C4-2B (cell line): Measurements from ENCODE around the gene ATF3.

Source experiments
- H3K27ac ChIP-seq: fragments of 450-650 bp; 2 replicates; pipeline ENCODE4 v1.5.1; 2017
- ZFX ChIP-seq: fragments of 450-650 bp; IDR thresholded peaks from 2 replicates; pipeline ENCODE4 v1.6.1; 2017
- TF ChIP-seq, protein P1 (sequence below): fragments of 450-650 bp; conservative IDR thresholded peaks from 2 replicates; pipeline ENCODE4 v1.5.1; 2017; ENCODE audit warnings: mild to moderate bottlenecking

ATF3 gene

GRCh38 chr1:212605441-212606394, 2.8 kb upstream of the ATF3 start:
- H3K27ac ChIP-seq, result peak overlapping the region; percentile 76; the same call in 1 of the 2 replicates

GRCh38 chr1:212606395-212607205, 2.0 kb upstream of the ATF3 start:
- TF ChIP-seq, protein P1, sequence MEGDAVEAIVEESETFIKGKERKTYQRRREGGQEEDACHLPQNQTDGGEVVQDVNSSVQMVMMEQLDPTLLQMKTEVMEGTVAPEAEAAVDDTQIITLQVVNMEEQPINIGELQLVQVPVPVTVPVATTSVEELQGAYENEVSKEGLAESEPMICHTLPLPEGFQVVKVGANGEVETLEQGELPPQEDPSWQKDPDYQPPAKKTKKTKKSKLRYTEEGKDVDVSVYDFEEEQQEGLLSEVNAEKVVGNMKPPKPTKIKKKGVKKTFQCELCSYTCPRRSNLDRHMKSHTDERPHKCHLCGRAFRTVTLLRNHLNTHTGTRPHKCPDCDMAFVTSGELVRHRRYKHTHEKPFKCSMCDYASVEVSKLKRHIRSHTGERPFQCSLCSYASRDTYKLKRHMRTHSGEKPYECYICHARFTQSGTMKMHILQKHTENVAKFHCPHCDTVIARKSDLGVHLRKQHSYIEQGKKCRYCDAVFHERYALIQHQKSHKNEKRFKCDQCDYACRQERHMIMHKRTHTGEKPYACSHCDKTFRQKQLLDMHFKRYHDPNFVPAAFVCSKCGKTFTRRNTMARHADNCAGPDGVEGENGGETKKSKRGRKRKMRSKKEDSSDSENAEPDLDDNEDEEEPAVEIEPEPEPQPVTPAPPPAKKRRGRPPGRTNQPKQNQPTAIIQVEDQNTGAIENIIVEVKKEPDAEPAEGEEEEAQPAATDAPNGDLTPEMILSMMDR, result no peak
- TF ChIP-seq ZFX, result no peak
- peak overlapping the region; percentile 76 for H3K27ac ChIP-seq

More at GRCh38 chr1:212605441-212606394, 2.8 kb upstream of the ATF3 start:
- TF ChIP-seq, protein P1, result no peak
- no peak for TF ChIP-seq ZFX

- peak overlapping the region; percentile 76 for H3K27ac ChIP-seq
- TF ChIP-seq, protein P1, result no peak
- TF ChIP-seq ZFX, result no peak
Observed at GRCh38 chr1:212607206-212607912, 1.2 kb upstream of the ATF3 start.

DNA sequence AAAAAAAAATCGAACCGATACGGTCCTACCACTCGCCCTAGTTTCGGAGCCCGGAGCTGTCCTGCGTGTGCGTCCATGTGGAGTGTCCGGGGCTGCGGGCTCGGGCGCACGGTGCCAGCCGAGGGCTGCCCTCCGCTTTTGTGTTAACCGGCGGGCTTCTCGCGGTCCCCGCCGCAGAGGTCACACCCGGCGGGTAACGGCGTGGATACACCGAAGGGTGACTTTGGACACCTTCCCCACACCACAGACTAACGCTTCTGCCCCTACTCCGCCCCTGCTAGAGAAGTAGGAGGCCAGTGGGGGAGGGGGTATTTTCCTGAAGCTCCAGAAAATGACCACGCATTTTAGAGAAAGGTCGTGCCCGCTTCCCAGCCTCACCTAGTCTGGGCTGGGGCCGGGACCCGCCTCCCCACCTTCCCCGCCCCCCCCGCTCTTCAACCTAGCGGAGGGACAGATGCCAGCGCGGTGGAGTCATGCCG, 609 bp upstream of the ATF3 start:
- H3K27ac ChIP-seq, result peak overlapping the region; percentile 76

GRCh38 chr1:212608959-212609700, 569 bp downstream of the ATF3 start:
- H3K27ac ChIP-seq, result peak overlapping the region; percentile 84
- TF ChIP-seq, protein P1, result peak; percentile 63
- TF ChIP-seq ZFX, result no peak; the same call in 1 of the 2 replicates

More for the DNA sequence above, 609 bp upstream of the ATF3 start:
- TF ChIP-seq, protein P1, result no peak
- no peak for TF ChIP-seq ZFX
